ENCODE data around the gene GATA2.

GRCh38 chr3:128464702-128465101, 28.3 kb downstream of the GATA2 start:
- no peak for TF ChIP-seq CTCF (IDR thresholded peaks at IDR 0.05)
- TF ChIP-seq POLR2A (IDR thresholded peaks at IDR 0.05), result no peak

All from thyroid gland (tissue), 4 donors.